Nephron (organoid): ENCODE measurements around the gene CD79B.

Source experiments
- H3K27ac Mint-ChIP-seq, 3 experiments: 2 replicates each; pipeline ENCODE4 v1.8.0; 2020; ENCODE audit warnings: mixed read lengths in 3 of 3, mild to moderate bottlenecking in 2 of 3, moderate library complexity in 1 of 3
- H3K27me3 Mint-ChIP-seq: 2 replicates; pipeline ENCODE4 v1.8.0; 2021; ENCODE audit warnings: low read depth, mild to moderate bottlenecking, moderate library complexity, mixed read lengths
- H3K36me3 Mint-ChIP-seq: 2 replicates; pipeline ENCODE4 v1.8.0; 2020; ENCODE audit warnings: low read depth, mixed read lengths
- H3K4me1 Mint-ChIP-seq: 2 replicates; pipeline ENCODE4 v1.8.0; 2020; ENCODE audit warnings: mixed read lengths
- H3K4me3 Mint-ChIP-seq, 3 experiments: 2 replicates each; pipeline ENCODE4 v1.8.0; 2020; ENCODE audit warnings: mild to moderate bottlenecking in 3 of 3, mixed read lengths in 3 of 3, moderate library complexity in 2 of 3
- H3K9me3 Mint-ChIP-seq: 2 replicates; pipeline ENCODE4 v1.8.0; 2020; ENCODE audit warnings: mixed read lengths
- TF ChIP-seq, protein P1 (sequence below), 3 experiments: fragments of 200-600 bp; sonication (generic); IDR thresholded peaks; one replicate each; pipeline ENCODE4 v1.5.0; 2021; ENCODE audit warnings: antibody characterized with exemption in 3 of 3; ENCODE audit not compliant: unreplicated experiment in 3 of 3

CD79B gene

DNA sequence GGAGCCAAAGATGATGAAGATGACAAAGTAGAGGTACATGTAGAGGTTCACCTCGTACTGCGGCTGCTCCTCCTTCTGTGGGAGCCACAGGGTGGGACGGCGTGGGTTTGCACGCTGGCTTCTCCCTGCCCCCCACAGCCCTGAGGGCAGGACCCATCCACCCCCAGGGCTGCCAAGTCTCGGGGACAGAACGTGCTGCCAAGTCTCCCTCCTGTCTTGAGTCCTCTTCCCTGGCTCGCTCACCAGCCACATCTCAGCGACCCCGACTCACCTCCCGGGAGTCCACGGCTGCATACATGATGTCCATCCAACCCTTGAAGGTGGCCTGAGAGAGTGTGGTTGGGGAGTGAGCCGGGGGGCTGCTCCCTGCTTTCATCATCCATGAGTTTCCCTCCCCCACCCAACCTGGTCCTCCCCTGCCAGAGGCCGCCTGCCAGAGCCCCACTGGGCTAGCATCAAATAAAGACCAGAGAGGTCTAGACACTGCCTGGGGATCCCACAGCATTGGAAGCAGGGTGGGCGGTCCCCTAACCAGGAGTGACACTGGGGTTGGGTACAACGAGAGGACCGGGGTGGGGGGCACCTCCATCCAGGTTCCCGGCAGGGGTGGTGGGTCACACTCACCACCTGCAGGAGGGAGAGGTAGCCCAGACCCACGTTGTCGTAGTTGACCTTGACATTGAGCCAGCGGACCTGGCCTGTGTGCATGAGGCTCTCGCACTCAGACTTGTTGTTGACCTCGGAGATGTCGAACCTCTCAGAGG lies 12.8 kb upstream of the CD79B start:
- H3K27ac Mint-ChIP-seq, result no peak overlapping the region
- no peaks in the 10 kb centered on the region for H3K27me3 Mint-ChIP-seq
- H3K4me1 Mint-ChIP-seq, result peaks cover 4% of the 10 kb centered on the region
- H3K4me3 Mint-ChIP-seq, result no peak overlapping the region
- H3K9me3 Mint-ChIP-seq, result no peaks in the 10 kb centered on the region
- TF ChIP-seq, protein P1, sequence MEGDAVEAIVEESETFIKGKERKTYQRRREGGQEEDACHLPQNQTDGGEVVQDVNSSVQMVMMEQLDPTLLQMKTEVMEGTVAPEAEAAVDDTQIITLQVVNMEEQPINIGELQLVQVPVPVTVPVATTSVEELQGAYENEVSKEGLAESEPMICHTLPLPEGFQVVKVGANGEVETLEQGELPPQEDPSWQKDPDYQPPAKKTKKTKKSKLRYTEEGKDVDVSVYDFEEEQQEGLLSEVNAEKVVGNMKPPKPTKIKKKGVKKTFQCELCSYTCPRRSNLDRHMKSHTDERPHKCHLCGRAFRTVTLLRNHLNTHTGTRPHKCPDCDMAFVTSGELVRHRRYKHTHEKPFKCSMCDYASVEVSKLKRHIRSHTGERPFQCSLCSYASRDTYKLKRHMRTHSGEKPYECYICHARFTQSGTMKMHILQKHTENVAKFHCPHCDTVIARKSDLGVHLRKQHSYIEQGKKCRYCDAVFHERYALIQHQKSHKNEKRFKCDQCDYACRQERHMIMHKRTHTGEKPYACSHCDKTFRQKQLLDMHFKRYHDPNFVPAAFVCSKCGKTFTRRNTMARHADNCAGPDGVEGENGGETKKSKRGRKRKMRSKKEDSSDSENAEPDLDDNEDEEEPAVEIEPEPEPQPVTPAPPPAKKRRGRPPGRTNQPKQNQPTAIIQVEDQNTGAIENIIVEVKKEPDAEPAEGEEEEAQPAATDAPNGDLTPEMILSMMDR (IDR thresholded peaks at IDR 0.05; ENCODE audit: unreplicated experiment in 3 of 3), result no peak
- H3K36me3 Mint-ChIP-seq, result no peaks in the 10 kb centered on the region

DNA sequence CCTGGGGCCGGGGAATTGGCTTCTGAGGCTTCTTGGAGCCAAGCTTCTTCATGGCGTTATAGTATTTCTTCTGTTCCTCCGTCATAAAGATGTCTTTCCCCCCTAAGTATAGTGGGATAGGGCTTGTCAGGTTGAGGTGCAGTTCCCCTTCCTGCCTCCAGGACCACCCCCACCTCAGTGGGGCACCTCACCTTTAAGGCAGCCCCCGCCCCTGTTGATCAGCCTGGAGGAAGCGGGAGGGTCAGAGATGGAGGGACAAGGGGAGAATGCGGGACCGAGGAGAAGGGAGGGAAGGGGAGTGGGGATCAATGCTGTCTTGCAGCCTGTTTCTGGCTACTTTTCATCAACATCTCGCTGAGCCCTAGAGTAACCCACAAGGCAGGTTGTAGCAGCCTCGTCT lies 11.6 kb upstream of the CD79B start:
- Mint-ChIP-seq H3K4me1 (peaks cover 8% of the 10 kb centered on the region), H3K27ac (no peak overlapping the region), H3K27me3 (peaks cover 7% of the 10 kb centered on the region), H3K4me3 (no peak overlapping the region), H3K36me3 (no peaks in the 10 kb centered on the region), H3K9me3 (no peaks in the 10 kb centered on the region)
- TF ChIP-seq, protein P1 (IDR thresholded peaks at IDR 0.05; ENCODE audit: unreplicated experiment in 3 of 3), result no peak

DNA sequence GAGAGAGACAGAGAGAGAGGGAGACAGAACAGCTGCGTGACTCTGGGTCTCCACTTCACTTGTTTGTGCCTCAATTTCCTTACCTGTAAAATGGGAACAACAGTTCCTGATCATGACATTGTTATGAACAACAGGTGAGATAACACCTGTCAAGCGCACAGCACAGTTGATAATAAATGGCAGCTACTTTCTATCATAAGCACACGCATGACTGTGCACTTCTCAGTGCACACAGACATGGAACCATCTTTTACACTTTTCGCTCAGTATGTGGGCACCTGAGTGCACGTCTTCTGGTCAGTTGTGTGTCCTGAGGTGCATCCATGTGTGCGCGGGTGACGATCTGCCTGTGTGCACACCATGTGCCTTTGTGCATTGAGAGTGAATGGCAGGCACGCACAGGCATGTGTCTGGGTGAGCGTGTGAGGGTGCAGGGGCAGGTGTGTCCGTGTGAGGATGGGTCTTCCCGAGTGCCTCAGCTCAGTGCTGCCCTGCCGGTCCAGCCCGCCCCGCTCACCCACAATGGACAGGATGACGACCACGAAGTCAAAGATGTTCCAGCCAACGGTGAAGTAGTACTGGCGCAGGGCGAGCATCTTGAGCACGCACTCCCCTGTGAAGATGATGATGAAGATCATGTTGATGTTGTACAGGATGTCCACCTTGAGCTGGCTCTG lies 10.3 kb upstream of the CD79B start:
- Mint-ChIP-seq H3K27me3 (peaks cover 8% of the 10 kb centered on the region), H3K4me1 (peaks cover 18% of the 10 kb centered on the region), H3K36me3 (no peaks in the 10 kb centered on the region), H3K9me3 (no peaks in the 10 kb centered on the region), H3K4me3 (no peak overlapping the region), H3K27ac (no peak overlapping the region)
- TF ChIP-seq, protein P1 (IDR thresholded peaks at IDR 0.05; ENCODE audit: unreplicated experiment in 3 of 3), result no peak

DNA sequence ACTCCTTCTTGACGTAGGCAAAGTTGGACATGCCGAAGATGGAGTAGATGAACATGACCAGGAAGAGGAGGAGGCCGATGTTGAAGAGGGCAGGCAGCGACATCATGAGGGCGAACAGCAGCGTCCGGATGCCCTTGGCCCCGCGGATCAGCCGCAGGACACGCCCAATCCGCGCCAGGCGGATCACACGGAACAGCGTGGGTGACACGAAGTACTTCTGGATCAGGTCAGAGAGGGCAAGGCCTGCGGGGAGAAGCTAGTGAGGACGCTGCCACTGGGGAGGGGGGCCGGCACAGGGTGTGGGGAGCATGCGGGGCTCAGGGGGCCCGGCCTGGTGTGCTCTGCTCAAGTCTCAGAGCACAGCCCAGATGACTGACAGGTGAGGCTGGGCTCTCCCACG lies 9.6 kb upstream of the CD79B start:
- no peak overlapping the region for H3K4me3 Mint-ChIP-seq
- H3K36me3 Mint-ChIP-seq, result no peaks in the 10 kb centered on the region
- H3K4me1 Mint-ChIP-seq, result peaks cover 18% of the 10 kb centered on the region
- H3K9me3 Mint-ChIP-seq, result no peaks in the 10 kb centered on the region
- no peak overlapping the region for H3K27ac Mint-ChIP-seq
- peaks cover 8% of the 10 kb centered on the region for H3K27me3 Mint-ChIP-seq
- TF ChIP-seq, protein P1 (IDR thresholded peaks at IDR 0.05; ENCODE audit: unreplicated experiment in 3 of 3), result no peak

DNA sequence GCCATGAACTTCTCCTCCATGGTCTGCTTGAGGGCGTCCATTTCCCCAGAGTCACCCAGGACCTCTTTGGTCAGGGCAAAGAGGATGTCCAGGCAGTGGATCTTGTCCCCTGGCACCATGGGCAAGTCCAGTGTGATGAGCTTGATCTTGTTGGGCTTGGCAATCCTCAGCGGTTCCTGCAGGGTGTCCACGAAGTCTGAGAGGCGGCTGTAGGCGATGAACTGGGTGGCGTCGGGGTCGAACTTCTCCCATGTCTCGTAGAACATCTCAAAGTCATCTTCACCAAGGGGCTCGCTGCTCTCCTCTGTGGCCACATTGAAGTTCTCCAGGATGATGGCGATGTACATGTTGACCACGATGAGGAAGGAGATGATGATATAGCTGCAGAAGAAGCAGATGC lies 9.0 kb upstream of the CD79B start:
- no peaks in the 10 kb centered on the region for H3K9me3 Mint-ChIP-seq
- no peaks in the 10 kb centered on the region for H3K36me3 Mint-ChIP-seq
- peaks cover 18% of the 10 kb centered on the region for H3K4me1 Mint-ChIP-seq
- no peak overlapping the region for H3K27ac Mint-ChIP-seq
- no peak overlapping the region for H3K4me3 Mint-ChIP-seq
- peaks cover 8% of the 10 kb centered on the region for H3K27me3 Mint-ChIP-seq
- TF ChIP-seq, protein P1 (IDR thresholded peaks at IDR 0.05; ENCODE audit: unreplicated experiment in 3 of 3), result no peak
